Activated CD8-positive, alpha-beta memory T cell treated with anti-CD3 and anti-CD28 coated beads, Interleukin-2, amount 10 ng/mL, durations not matched to agents 7 days and 5 days (primary cell): ENCODE measurements around the gene CCDC51. TPM values are rescaled to one million over a fixed set of nuclear protein-coding genes. Genes with fewer than 3 reads are reported as not detected.

Experiments used
- ATAC-seq: fragments of 150-1000 bp; cut with Tn5 transposase; one replicate; pipeline ENCODE4 v1.10.0; 2021; ENCODE audit warnings: moderate library complexity
- CTCF ChIA-PET: fragments of 350-600 bp; sonication (Branson Sonifier 250); formaldehyde crosslinking; loops from one replicate; lab custom pipeline; 2021; ENCODE audit warnings: antibody characterized with exemption; lab: Charles Lee
- DNase-seq: peaks from one replicate; pipeline ENCODE4 v3.0.0-alpha.2; 2020
- H3K27ac Mint-ChIP-seq: one replicate; pipeline ENCODE4 v1.8.0; 2021; ENCODE audit warnings: mild to moderate bottlenecking, mixed read lengths
- H3K27me3 Mint-ChIP-seq: one replicate; pipeline ENCODE4 v1.8.0; 2021; ENCODE audit warnings: mixed read lengths
- H3K36me3 Mint-ChIP-seq: one replicate; pipeline ENCODE4 v1.8.0; 2021; ENCODE audit warnings: mild to moderate bottlenecking, mixed read lengths
- H3K4me1 Mint-ChIP-seq: one replicate; pipeline ENCODE4 v1.8.0; 2021; ENCODE audit warnings: mixed read lengths
- H3K4me3 Mint-ChIP-seq: one replicate; pipeline ENCODE4 v1.8.0; 2021; ENCODE audit warnings: mild to moderate bottlenecking, moderate library complexity, mixed read lengths
- H3K9me3 Mint-ChIP-seq: one replicate; pipeline ENCODE4 v1.8.0; 2022; ENCODE audit warnings: low read depth, mixed read lengths
- total RNA-seq, 2 experiments: library from RNA; stranded (reverse); gene quantifications; one replicate each; pipeline ENCODE4 v1.2.3, GENCODE V29; 2021

Gene CCDC51
- total RNA-seq, 2 experiments from 2014 or later: 18.4 to 21.9 TPM

- no peaks in the 10 kb centered on the region for H3K27me3 Mint-ChIP-seq
Observed at GRCh38 chr3:48420561-48420960, 19.4 kb downstream of the CCDC51 start.

GRCh38 chr3:48419597-48419996 is 20.3 kb downstream of the CCDC51 start:
- Mint-ChIP-seq H3K36me3 (no peaks in the 10 kb centered on the region), H3K27ac (no peak overlapping the region), H3K9me3 (no peaks in the 10 kb centered on the region), H3K27me3 (no peaks in the 10 kb centered on the region), H3K4me3 (no peak overlapping the region), H3K4me1 (no peaks in the 10 kb centered on the region)
- DNase-seq (no peak), ATAC-seq (no peak)
- CTCF ChIA-PET: interaction anchor here (1.2 to 2.7 kb wide), 2 partner anchors 12 to 16 kb away, joined by 3 to 10 read pairs; no protein-coding TSS in a partner anchor

More at GRCh38 chr3:48420561-48420960, 19.4 kb downstream of the CCDC51 start:
- Mint-ChIP-seq H3K9me3 (no peaks in the 10 kb centered on the region), H3K4me3 (no peak overlapping the region), H3K4me1 (no peaks in the 10 kb centered on the region), H3K27ac (no peak overlapping the region), H3K36me3 (no peaks in the 10 kb centered on the region)
- DNase-seq (no peak), ATAC-seq (no peak)
- CTCF ChIA-PET: interaction anchor here (2.7 kb wide), 1 partner anchor 15 kb away, joined by 10 read pairs; no protein-coding TSS in a partner anchor

GRCh38 chr3:48419149-48419548 is 20.8 kb downstream of the CCDC51 start:
- ATAC-seq (no peak), DNase-seq (no peak)
- H3K27ac Mint-ChIP-seq: no peak overlapping the region
- no peaks in the 10 kb centered on the region for H3K9me3 Mint-ChIP-seq
- no peaks in the 10 kb centered on the region for H3K36me3 Mint-ChIP-seq
- H3K4me1 Mint-ChIP-seq: no peaks in the 10 kb centered on the region
- H3K27me3 Mint-ChIP-seq: no peaks in the 10 kb centered on the region
- no peak overlapping the region for H3K4me3 Mint-ChIP-seq
- CTCF ChIA-PET: interaction anchor here (0.9 to 2.7 kb wide), 4 partner anchors 11 to 19 kb away, joined by 3 to 10 read pairs (median 5); no protein-coding TSS in a partner anchor

GRCh38 chr3:48418651-48419050 is 21.3 kb downstream of the CCDC51 start:
- CTCF ChIA-PET: interaction anchor here (0.9 to 2.7 kb wide), 4 partner anchors 11 to 18 kb away, joined by 3 to 10 read pairs (median 5); no protein-coding TSS in a partner anchor
- no peak for DNase-seq
- H3K4me1 Mint-ChIP-seq: no peaks in the 10 kb centered on the region
- H3K27me3 Mint-ChIP-seq: no peaks in the 10 kb centered on the region
- no peak overlapping the region for H3K4me3 Mint-ChIP-seq
- H3K9me3 Mint-ChIP-seq: no peaks in the 10 kb centered on the region
- H3K36me3 Mint-ChIP-seq: no peaks in the 10 kb centered on the region
- no peak overlapping the region for H3K27ac Mint-ChIP-seq
- no peak for ATAC-seq

DNA sequence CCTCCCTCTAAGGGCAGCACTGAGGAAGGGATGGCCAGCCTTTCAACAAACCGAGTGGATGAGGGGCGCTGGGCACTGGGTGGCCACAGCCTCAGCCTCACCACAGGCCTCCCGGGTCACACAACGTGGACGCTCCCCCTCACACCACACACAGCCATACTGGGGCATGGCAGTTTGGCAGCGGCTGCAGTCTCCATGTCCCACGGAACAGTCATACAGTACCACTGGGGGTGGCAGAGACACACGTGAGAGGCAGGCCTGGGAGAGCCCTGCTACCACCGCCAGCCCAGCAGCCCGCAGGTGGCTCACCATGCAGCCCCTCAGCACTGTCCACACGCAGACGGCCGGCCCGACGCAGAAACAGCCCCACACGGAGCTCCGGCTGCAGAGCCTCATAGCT is 21.8 kb downstream of the CCDC51 start:
- Mint-ChIP-seq H3K9me3 (no peaks in the 10 kb centered on the region), H3K27ac (no peak overlapping the region), H3K4me3 (no peak overlapping the region), H3K27me3 (no peaks in the 10 kb centered on the region), H3K36me3 (no peaks in the 10 kb centered on the region), H3K4me1 (no peaks in the 10 kb centered on the region)
- DNase-seq (no peak), ATAC-seq (no peak)
- CTCF ChIA-PET: interaction anchor here (0.9 to 2.7 kb wide), 3 partner anchors 16 to 18 kb away, joined by 3 to 10 read pairs (median 7); no protein-coding TSS in a partner anchor

GRCh38 chr3:48417529-48418108 is 22.3 kb downstream of the CCDC51 start:
- no peak for DNase-seq
- H3K36me3 Mint-ChIP-seq: no peaks in the 10 kb centered on the region
- H3K27me3 Mint-ChIP-seq: no peaks in the 10 kb centered on the region
- no peak overlapping the region for H3K27ac Mint-ChIP-seq
- no peak for ATAC-seq
- H3K9me3 Mint-ChIP-seq: no peaks in the 10 kb centered on the region
- CTCF ChIA-PET: interaction anchor here (3.9 kb wide), 1 partner anchor 18 kb away, joined by 21 read pairs; no protein-coding TSS in a partner anchor
- H3K4me3 Mint-ChIP-seq: no peak overlapping the region
- no peaks in the 10 kb centered on the region for H3K4me1 Mint-ChIP-seq

DNA sequence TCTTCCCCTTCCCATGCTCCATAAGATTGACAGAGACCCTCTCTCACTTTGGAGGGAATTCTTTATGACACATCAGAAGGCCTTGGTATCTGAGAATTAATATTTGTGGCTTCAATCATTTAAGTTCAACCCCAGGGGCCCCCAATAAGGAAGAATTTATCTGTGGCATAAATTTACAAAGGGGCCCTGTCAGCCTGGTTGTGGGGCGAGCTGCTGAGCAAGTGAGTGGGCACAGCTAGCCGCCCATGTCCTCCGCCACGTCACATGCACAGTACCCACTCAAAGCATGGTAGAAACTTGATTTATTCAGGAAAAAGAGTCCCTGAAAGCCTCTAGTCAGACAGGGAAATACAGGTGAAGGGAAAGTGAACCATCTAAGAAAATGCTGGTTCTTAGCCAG is 23.4 kb downstream of the CCDC51 start:
- Mint-ChIP-seq H3K4me1 (no peaks in the 10 kb centered on the region), H3K36me3 (no peaks in the 10 kb centered on the region), H3K4me3 (no peak overlapping the region), H3K9me3 (no peaks in the 10 kb centered on the region), H3K27ac (no peak overlapping the region), H3K27me3 (no peaks in the 10 kb centered on the region)
- no peak for DNase-seq
- CTCF ChIA-PET: interaction anchor here (1.5 to 3.9 kb wide), 2 partner anchors 18 to 20 kb away, joined by 3 to 21 read pairs; no protein-coding TSS in a partner anchor
- ATAC-seq: no peak

DNA sequence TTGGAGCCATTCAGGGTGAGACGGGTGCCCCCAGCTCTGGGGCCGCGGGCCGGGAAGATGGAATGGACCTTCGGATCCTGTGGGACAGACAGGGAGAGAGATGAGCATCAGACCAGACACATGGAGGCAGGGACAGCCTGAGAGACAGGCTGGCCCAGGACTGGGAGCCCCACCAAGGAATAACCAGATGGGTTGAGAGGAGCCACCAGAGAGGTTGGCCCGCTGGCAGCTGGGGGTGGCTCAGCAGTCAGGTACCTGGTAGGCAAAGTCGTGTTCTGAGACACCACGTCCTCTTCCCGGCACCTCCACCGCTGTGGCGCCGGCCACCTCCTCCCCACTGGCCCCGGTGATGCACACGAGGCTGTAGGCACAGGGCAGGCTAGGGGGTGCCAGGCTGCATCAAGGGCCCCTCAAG is 23.8 kb downstream of the CCDC51 start:
- Mint-ChIP-seq H3K4me1 (no peaks in the 10 kb centered on the region), H3K9me3 (no peaks in the 10 kb centered on the region), H3K36me3 (no peaks in the 10 kb centered on the region), H3K27ac (no peak overlapping the region), H3K27me3 (no peaks in the 10 kb centered on the region), H3K4me3 (no peak overlapping the region)
- CTCF ChIA-PET: interaction anchor here (1.5 to 3.9 kb wide), 2 partner anchors 18 to 20 kb away, joined by 3 to 21 read pairs; no protein-coding TSS in a partner anchor
- ATAC-seq (no peak), DNase-seq (no peak)

DNA sequence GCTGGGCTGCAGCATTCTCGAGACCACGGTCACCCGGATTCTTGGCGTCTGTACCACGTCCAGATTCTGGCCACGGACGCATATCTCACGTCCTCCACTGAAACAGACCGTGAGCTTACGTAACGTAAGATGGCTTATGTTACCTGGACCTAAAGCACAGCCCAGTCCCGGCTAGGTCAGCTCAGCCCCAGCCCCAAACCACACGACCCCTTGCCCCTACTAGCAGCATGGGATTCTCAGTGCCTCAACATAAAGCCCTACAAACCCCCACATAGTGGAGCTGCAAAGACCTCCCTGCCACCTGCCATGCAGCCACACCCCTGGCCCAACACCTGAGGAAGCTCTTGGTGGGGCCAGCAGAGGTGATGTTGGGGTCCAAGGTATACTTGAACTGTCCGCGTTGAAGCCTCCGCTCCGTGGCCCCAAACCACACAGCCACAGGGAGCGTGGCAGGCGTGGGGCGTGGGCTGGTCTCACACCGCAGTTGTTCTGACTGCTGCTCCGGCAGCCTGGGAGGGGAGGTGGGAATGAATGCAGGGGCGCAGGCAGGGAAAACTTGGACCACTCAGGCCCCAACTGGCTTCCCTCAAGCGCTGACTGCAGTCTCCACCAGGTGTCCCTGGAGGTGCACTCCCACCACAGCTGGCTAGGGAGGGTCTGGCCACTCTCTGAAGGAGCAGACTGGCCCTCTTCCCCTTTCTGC is 24.5 kb downstream of the CCDC51 start:
- H3K9me3 Mint-ChIP-seq: no peaks in the 10 kb centered on the region
- no peaks in the 10 kb centered on the region for H3K27me3 Mint-ChIP-seq
- no peaks in the 10 kb centered on the region for H3K36me3 Mint-ChIP-seq
- CTCF ChIA-PET: interaction anchor here (1.2 to 3.9 kb wide), 4 partner anchors 15 to 134 kb away, joined by 3 to 21 read pairs (median 4); no protein-coding TSS in a partner anchor
- DNase-seq (no peak), ATAC-seq (no peak)
- no peak overlapping the region for H3K27ac Mint-ChIP-seq
- no peaks in the 10 kb centered on the region for H3K4me1 Mint-ChIP-seq
- H3K4me3 Mint-ChIP-seq: no peak overlapping the region

- CTCF ChIA-PET: interaction anchor here (1.2 to 3.9 kb wide), 3 partner anchors 14 to 135 kb away, joined by 3 to 21 read pairs (median 6); no protein-coding TSS in a partner anchor
- Mint-ChIP-seq H3K27ac (no peak overlapping the region), H3K27me3 (no peaks in the 10 kb centered on the region), H3K4me3 (no peak overlapping the region), H3K9me3 (no peaks in the 10 kb centered on the region), H3K4me1 (no peaks in the 10 kb centered on the region), H3K36me3 (no peaks in the 10 kb centered on the region)
- DNase-seq (no peak), ATAC-seq (no peak)
Observed at GRCh38 chr3:48414376-48415250, 25.3 kb downstream of the CCDC51 start.

DNA sequence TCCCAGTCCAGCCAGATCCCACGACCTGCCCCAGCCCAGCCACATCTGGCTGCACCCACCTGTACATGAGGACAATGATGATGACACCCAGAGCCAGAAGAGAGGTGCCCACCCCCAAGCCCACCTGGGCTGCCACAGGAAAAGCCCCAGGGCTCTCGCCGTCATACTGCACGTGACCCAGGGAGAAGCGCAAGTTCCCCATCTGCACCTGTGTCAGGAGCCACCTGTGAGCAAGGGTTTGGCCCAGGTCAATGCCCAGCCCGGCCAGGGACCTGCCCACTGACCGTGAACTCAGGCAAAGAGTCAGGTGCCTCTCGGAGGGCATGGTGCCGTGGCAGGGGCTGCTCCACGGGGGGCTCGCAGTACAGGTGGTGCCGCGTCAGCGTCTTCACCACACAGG is 26.3 kb downstream of the CCDC51 start:
- DNase-seq (no peak), ATAC-seq (no peak)
- CTCF ChIA-PET: interaction anchor here (4.1 kb wide), 1 partner anchor 22 kb away, joined by 25 read pairs; no protein-coding TSS in a partner anchor
- no peaks in the 10 kb centered on the region for H3K9me3 Mint-ChIP-seq
- H3K27me3 Mint-ChIP-seq: no peaks in the 10 kb centered on the region
- no peaks in the 10 kb centered on the region for H3K4me1 Mint-ChIP-seq
- no peaks in the 10 kb centered on the region for H3K36me3 Mint-ChIP-seq
- no peak overlapping the region for H3K4me3 Mint-ChIP-seq
- H3K27ac Mint-ChIP-seq: no peak overlapping the region

GRCh38 chr3:48413086-48413485 is 26.8 kb downstream of the CCDC51 start:
- H3K27ac Mint-ChIP-seq: no peak overlapping the region
- no peaks in the 10 kb centered on the region for H3K4me1 Mint-ChIP-seq
- H3K9me3 Mint-ChIP-seq: no peaks in the 10 kb centered on the region
- no peak overlapping the region for H3K4me3 Mint-ChIP-seq
- ATAC-seq (no peak), DNase-seq (no peak)
- H3K36me3 Mint-ChIP-seq: no peaks in the 10 kb centered on the region
- CTCF ChIA-PET: interaction anchor here (4.1 kb wide), 1 partner anchor 23 kb away, joined by 25 read pairs; no protein-coding TSS in a partner anchor
- no peaks in the 10 kb centered on the region for H3K27me3 Mint-ChIP-seq
